Peyer's patch (tissue), 4 donors: ENCODE measurements around the gene CYP19A1. TPM values are rescaled to one million over a fixed set of nuclear protein-coding genes. Genes with fewer than 3 reads are reported as not detected.

Source experiments
- DNase-seq, 3 donors: peaks; one replicate each; pipeline ENCODE4 v3.0.0-alpha.2; 2017 to 2019
- H3K27ac ChIP-seq, 4 donors: fragments of 200-600 bp; sonication (generic); one replicate each; pipeline ENCODE4 v1.5.1; 2016 to 2019
- H3K27me3 ChIP-seq, 2 donors: fragments of 200-600 bp; sonication (generic); one replicate each; pipeline ENCODE4 v1.5.1; 2019
- H3K36me3 ChIP-seq, 3 donors: fragments of 200-600 bp; sonication (generic); one replicate each; pipeline ENCODE4 v1.5.1; 2016 to 2019
- H3K4me1 ChIP-seq, 4 donors: fragments of 200-600 bp; sonication (generic); one replicate each; pipeline ENCODE4 v1.5.1; 2016 to 2019
- H3K4me3 ChIP-seq, 4 donors: fragments of 200-600 bp; sonication (generic); 1 replicate in 3 of 4; 2 replicates in 1 of 4; pipeline ENCODE4 v1.5.1; 2016 to 2019; ENCODE audit warnings: mild to moderate bottlenecking in 1 of 4
- H3K9me3 ChIP-seq, 4 donors: fragments of 200-600 bp; sonication (generic); one replicate each; pipeline ENCODE4 v1.5.1; 2016 to 2019; ENCODE audit warnings: mild to moderate bottlenecking in 1 of 4
- POLR2A ChIP-seq, 2 donors: fragments of 450-650 bp; IDR thresholded peaks; one replicate each; pipeline ENCODE4 v1.5.1; 2017; ENCODE audit warnings: antibody characterized with exemption in 2 of 2, mild to moderate bottlenecking in 2 of 2, moderate library complexity in 2 of 2
- total RNA-seq, 4 donors: library from RNA; depleted of rRNA; stranded (reverse); fragments of >200 nt; gene quantifications; one replicate each; pipeline ENCODE4 v1.1.0, GENCODE V29; 2016
- TF ChIP-seq, protein P1 (sequence below), 6 experiments: fragments of 450-650 bp in 4 of 6; fragments of 200-600 bp in 2 of 6; sonication (generic) in 1 of 6; IDR thresholded peaks; one replicate each; pipeline ENCODE4 v1.5.1; 2017 to 2019; ENCODE audit warnings: antibody characterized with exemption in 6 of 6, mild to moderate bottlenecking in 3 of 6, moderate library complexity in 1 of 6

Gene CYP19A1
- total RNA-seq, 4 donors from 2014 or later, result 0.83 TPM; not detected in 3

DNA sequence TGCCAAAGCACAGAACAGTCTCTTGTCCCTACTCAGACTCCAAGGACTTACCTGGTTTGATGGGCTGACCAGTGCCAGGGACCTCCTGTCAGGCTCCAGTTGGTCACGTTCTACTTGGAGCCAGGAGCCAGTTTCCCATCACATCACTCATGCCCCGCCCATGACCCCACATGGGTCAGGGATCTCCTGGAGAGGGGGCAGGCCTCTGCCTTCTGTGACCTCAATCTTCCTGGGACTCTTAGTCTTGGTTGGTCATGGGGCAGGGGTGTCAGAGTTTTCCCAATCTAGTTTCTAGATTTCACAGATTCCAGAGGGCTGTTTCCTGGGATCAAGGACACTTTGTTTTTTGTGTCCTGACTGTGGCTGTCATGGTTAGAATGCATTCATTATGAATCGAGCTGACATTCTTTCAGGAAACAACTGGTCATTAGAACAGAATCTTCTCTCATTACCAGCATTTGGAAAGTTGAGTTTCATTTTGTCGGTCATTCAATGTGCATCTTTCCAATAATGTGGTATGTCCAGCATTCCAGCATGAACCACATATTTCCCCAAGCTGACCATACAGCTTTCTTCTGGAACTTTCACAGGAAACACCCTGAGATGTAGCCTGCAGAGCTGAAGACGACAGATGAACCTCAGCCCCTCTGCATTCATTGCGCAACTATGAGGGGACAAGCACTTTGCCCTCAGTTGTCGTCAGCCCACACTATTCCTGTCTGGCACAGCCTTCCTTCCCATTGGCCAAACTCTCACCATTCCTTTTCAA lies 19.8 kb downstream of the CYP19A1 start:
- Histone ChIP-seq H3K27me3 (no peaks in the 10 kb centered on the region), H3K9me3 (no peaks in the 10 kb centered on the region), H3K4me1 (no peaks in the 10 kb centered on the region), H3K4me3 (no peak overlapping the region), H3K36me3 (no peaks in the 10 kb centered on the region), H3K27ac (peak overlapping the region in 1 of 4 donors; percentile 35)
- TF ChIP-seq POLR2A (IDR thresholded peaks at IDR 0.05), result no peak
- TF ChIP-seq, protein P1, sequence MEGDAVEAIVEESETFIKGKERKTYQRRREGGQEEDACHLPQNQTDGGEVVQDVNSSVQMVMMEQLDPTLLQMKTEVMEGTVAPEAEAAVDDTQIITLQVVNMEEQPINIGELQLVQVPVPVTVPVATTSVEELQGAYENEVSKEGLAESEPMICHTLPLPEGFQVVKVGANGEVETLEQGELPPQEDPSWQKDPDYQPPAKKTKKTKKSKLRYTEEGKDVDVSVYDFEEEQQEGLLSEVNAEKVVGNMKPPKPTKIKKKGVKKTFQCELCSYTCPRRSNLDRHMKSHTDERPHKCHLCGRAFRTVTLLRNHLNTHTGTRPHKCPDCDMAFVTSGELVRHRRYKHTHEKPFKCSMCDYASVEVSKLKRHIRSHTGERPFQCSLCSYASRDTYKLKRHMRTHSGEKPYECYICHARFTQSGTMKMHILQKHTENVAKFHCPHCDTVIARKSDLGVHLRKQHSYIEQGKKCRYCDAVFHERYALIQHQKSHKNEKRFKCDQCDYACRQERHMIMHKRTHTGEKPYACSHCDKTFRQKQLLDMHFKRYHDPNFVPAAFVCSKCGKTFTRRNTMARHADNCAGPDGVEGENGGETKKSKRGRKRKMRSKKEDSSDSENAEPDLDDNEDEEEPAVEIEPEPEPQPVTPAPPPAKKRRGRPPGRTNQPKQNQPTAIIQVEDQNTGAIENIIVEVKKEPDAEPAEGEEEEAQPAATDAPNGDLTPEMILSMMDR (IDR thresholded peaks at IDR 0.05), result no peak
- DNase-seq, result no peak

DNA sequence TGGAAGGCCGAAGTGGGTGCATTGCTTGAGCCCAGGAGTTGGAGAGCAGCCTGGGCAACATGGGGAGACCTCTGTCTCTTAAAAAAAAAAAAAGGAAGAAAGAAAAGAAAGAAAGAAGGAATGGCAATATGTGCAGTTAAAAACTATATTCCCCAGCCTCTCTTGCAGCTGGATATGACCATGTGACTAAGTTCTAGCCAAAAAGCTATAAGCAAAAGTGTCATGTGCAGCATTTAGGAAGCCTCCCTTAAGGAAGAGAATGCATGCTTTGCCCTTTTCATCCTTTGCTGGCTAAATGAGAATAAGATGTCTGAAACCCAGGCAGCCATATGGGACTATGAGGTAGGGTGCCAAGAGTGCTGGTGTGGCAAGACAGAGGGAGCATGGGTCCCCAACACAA lies 21.8 kb downstream of the CYP19A1 start:
- no peaks in the 10 kb centered on the region for H3K9me3 ChIP-seq
- H3K4me3 ChIP-seq, result no peak overlapping the region
- no peaks in the 10 kb centered on the region for H3K4me1 ChIP-seq
- H3K36me3 ChIP-seq, result no peaks in the 10 kb centered on the region
- DNase-seq, result no peak
- H3K27me3 ChIP-seq, result no peaks in the 10 kb centered on the region
- TF ChIP-seq, protein P1 (IDR thresholded peaks at IDR 0.05), result no peak
- TF ChIP-seq POLR2A (IDR thresholded peaks at IDR 0.05), result no peak
- no peak overlapping the region for H3K27ac ChIP-seq

DNA sequence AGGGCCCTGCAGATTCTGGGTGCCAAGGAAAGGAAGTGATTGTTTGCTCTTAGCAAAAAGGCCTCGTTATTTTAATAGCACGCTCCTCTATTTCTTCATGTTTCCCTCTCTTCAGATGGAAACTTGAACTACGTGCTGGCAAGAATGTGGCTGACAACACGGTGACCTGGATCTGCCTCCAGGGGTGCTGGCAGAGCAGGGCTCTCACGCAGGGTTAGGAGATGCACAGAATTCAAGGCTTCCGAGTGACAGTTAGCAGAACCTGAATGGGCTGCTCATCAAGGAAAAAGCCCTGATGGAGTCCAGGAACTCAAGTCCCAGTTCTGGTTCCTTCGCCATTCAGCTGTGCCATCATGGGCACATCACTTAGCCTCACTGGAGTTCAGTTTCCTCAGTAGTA lies 22.7 kb downstream of the CYP19A1 start:
- Histone ChIP-seq H3K4me1 (no peaks in the 10 kb centered on the region), H3K9me3 (no peaks in the 10 kb centered on the region), H3K27me3 (no peaks in the 10 kb centered on the region), H3K36me3 (no peaks in the 10 kb centered on the region), H3K4me3 (no peak overlapping the region), H3K27ac (no peak overlapping the region)
- TF ChIP-seq, protein P1 (IDR thresholded peaks at IDR 0.05), result no peak
- no peak for TF ChIP-seq POLR2A (IDR thresholded peaks at IDR 0.05)
- DNase-seq, result no peak

DNA sequence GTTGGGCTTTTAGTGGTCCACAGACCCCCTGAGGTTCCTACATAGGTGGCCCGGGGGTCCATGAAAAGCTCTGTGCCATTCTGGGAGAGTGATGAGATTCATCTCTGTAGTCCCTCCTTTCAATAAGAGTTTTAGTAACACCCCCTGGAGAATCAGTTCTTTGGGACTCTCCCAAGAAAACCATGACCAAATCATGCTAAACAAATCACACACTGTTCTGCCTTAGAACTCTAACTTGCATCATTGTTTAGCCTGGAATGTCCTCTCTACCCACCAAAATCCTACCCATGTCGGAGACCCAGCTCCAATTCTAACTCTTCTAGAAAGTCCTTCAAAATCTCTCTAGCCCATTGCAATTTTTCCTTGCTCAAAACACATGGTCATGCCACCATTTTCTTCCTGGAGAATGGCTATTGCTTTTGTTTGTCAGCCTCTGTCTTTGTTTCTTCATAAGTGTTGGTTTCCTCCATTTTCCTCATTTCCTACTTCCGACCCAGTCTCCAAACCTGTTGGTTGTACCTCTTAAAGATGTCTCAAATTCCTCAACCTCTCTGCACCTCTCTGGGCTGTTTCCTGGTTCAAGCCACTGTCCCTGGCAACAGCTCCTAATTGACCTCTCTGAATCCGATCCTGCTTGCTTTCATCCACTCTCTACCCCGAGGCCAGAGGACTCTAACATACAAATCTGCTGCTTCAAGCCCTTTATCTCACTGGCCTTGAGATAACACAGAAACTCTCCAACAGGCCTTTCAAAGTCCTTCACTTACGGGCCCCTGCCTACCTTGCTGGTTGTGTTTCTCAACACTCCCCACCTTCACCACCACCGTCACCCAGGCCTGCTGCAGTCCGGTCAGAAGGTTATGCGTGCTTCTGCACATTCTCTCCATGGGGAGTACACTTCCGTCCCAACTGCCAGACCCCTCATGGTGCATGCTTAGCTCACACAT lies 23.7 kb downstream of the CYP19A1 start:
- H3K27ac ChIP-seq, result no peak overlapping the region
- no peaks in the 10 kb centered on the region for H3K36me3 ChIP-seq
- no peak for DNase-seq
- TF ChIP-seq POLR2A (IDR thresholded peaks at IDR 0.05), result no peak
- TF ChIP-seq, protein P1 (IDR thresholded peaks at IDR 0.05), result no peak
- H3K4me1 ChIP-seq, result no peaks in the 10 kb centered on the region
- H3K27me3 ChIP-seq, result no peaks in the 10 kb centered on the region
- no peaks in the 10 kb centered on the region for H3K9me3 ChIP-seq
- H3K4me3 ChIP-seq, result no peak overlapping the region

DNA sequence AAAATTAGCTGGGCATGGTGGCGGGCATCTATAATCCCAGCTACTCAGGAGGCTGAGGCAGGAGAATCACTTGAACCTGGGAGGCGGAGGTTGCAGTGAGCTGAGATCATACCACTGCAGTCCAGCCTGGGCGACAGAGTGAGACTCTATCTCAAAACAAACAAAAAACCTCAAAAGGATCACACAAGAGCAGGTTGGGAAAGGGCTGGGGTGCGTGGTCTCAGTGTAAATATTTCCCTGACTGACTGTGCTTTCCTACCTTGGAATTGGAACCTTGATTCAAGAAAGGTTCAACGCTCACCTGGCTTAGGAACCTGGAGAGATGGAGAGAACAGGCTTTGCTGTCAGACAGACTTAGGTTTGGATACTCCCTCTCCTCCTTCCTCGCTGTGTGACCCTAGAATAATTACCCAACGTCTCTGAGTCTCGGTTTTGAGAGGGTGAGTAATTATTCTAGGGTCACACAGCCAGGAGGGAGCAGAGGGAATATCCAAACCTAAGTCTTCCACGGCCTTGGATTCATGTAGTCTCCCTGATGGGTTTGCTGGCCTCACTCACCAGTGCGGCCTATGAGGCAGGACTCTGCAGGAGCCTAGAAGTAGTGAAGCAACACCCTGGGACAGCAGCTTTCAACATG lies 24.6 kb downstream of the CYP19A1 start:
- H3K9me3 ChIP-seq, result no peaks in the 10 kb centered on the region
- H3K27ac ChIP-seq, result no peak overlapping the region
- no peaks in the 10 kb centered on the region for H3K4me1 ChIP-seq
- H3K4me3 ChIP-seq, result no peak overlapping the region
- no peaks in the 10 kb centered on the region for H3K36me3 ChIP-seq
- DNase-seq, result no peak
- no peak for TF ChIP-seq POLR2A (IDR thresholded peaks at IDR 0.05)
- TF ChIP-seq, protein P1 (IDR thresholded peaks at IDR 0.05), result no peak
- H3K27me3 ChIP-seq, result no peaks in the 10 kb centered on the region
